Measurements from ENCODE around the gene OR6K2.
"Not testable (repeated sequence)": the region's sequence is repeated elsewhere in the genome, so short reads cannot be mapped to it uniquely, and the experiment has no call there.

The OR6K2 gene

GRCh38 chr1:158700552-158700951 lies at the start of gene OR6K2:
Gene OR6K2 (minus strand): TSS chr1:158700652. CDS start chr1:158700652, 0 bp downstream.
- no peak for DNase-seq

GRCh38 chr1:158735848-158736247 lies 35.4 kb upstream of the OR6K2 start:
- no peak for DNase-seq

- DNase-seq = no peak
Observed at GRCh38 chr1:158732524-158732923, 32.1 kb upstream of the OR6K2 start.

GRCh38 chr1:158731707-158732106 lies 31.3 kb upstream of the OR6K2 start:
- DNase-seq = no peak

- no peak for DNase-seq
Observed at GRCh38 chr1:158730453-158730852, 30.0 kb upstream of the OR6K2 start.

GRCh38 chr1:158728510-158729225 lies 28.2 kb upstream of the OR6K2 start:
- no peak for DNase-seq

GRCh38 chr1:158724442-158724841 lies 24.0 kb upstream of the OR6K2 start:
- DNase-seq = no peak

GRCh38 chr1:158720620-158721019 lies 20.2 kb upstream of the OR6K2 start, which contains the start of gene OR6K3:
Gene OR6K3 (minus strand): TSS chr1:158720720. CDS start chr1:158718115, 2,605 bp downstream.
- no peak for DNase-seq

GRCh38 chr1:158719664-158720063 lies 19.2 kb upstream of the OR6K2 start:
- DNase-seq = no peak

GRCh38 chr1:158717344-158717743 lies 16.9 kb upstream of the OR6K2 start:
- no peak for DNase-seq

- no peak for DNase-seq
Observed at GRCh38 chr1:158716335-158716734, 15.9 kb upstream of the OR6K2 start.

GRCh38 chr1:158714754-158715153 lies 14.3 kb upstream of the OR6K2 start:
- no peak for DNase-seq

- DNase-seq = no peak
Observed at GRCh38 chr1:158711098-158711497, 10.6 kb upstream of the OR6K2 start.

GRCh38 chr1:158706096-158706495 lies 5.6 kb upstream of the OR6K2 start:
- DNase-seq = no peak

GRCh38 chr1:158694596-158694995 lies 5.9 kb downstream of the OR6K2 start:
- no peak for DNase-seq

GRCh38 chr1:158692356-158692755 lies 8.1 kb downstream of the OR6K2 start:
- no peak for DNase-seq

GRCh38 chr1:158691907-158692306 lies 8.5 kb downstream of the OR6K2 start:
- DNase-seq = no peak

GRCh38 chr1:158691149-158691548 lies 9.3 kb downstream of the OR6K2 start:
- not testable (repeated sequence) for DNase-seq

GRCh38 chr1:158689875-158690274 lies 10.6 kb downstream of the OR6K2 start:
- no peak for DNase-seq

GRCh38 chr1:158689110-158689509 lies 11.3 kb downstream of the OR6K2 start:
- no peak for DNase-seq

- DNase-seq = not testable (repeated sequence)
Observed at GRCh38 chr1:158688343-158688742, 12.1 kb downstream of the OR6K2 start.

- DNase-seq = no peak
Observed at GRCh38 chr1:158687037-158687436, 13.4 kb downstream of the OR6K2 start.

GRCh38 chr1:158686111-158687009 lies 14.1 kb downstream of the OR6K2 start, which contains the start of gene SPTA1:
Gene SPTA1 (minus strand): TSS chr1:158686715. CDS start chr1:158686517, 198 bp downstream.
- no peak for DNase-seq

- no peak for DNase-seq
Observed at GRCh38 chr1:158685085-158685484, 15.4 kb downstream of the OR6K2 start.

All from NCI-H446 treated with DMSO at 0.1 percent for 48 hours (cell line).